Measurements from ENCODE around the gene PJA2. TPM values are rescaled to one million over a fixed set of nuclear protein-coding genes. Genes with fewer than 3 reads are reported as not detected.

The PJA2 gene
- total RNA-seq, 1 donor from 2014 or later: 299 TPM

DNA sequence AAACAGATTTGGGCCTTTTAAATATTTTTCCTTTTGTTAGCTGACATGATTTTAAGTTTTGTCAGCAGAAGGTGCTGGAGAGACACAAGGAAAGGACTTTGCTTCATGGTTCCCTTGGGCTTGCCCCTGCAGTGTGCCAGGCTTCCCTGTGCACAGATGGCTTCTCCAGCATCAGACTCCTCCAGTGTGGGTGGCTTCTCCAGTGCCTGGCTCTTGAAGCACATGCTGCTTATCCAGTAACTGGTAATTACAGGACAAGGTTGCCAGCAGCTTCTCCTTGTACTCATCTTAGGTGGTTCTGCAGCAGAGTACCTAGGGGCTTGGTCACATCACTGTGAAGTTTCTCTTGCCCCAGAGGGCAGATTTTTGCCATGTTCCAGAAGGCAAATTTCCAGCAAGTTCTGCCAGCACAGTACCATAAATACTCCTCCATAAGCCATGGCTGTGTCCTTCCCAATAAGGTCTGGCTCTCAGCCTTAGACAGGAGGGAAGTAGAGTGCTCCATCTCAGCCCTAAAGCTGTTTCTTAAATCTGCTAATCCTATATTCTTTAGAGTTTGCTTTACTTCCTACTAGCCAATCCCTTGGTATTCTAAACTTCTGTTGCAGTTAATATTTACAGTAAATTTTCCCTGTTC, 62.4 kb downstream of the PJA2 start:
- DNase-seq: peak; percentile 77

DNA sequence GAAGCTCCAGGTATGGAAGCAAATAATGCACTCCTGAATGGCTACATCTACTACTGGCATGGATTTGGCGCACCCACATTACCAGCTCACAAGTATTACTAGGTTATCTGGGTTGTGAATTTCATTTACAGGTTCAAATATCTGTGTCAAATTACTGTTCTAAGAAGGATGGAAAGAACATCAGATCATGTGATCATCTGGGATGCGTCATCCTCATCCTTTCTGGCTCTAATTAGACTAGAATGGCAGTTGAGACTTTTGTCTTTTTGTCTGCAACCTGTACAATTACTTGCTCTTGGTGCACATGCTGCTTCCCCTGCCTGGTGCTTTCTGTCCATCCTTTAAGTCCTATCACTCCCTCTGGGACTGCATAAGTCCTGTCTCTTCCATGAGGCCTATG, 64.1 kb downstream of the PJA2 start:
- DNase-seq: no peak

DNA sequence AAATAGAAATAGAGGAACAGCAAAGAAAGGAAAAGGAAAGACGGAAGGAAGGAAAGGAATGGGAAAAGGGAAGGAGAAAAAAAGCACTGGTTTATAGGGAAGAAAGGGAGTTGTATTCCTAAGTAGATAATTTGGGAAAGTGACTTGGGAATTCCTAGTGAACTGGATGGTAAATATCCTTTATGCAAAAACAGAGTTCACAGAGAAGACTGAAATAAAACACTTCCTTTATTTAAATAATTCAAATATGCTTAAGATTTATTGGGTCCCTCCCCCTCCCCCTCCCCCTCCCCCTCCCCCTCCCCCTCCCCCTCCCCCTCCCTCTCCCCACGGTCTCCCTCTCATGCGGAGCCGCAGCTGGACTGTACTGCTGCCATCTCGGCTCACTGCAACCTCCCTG, 69.4 kb downstream of the PJA2 start:
- DNase-seq: no peak

DNA sequence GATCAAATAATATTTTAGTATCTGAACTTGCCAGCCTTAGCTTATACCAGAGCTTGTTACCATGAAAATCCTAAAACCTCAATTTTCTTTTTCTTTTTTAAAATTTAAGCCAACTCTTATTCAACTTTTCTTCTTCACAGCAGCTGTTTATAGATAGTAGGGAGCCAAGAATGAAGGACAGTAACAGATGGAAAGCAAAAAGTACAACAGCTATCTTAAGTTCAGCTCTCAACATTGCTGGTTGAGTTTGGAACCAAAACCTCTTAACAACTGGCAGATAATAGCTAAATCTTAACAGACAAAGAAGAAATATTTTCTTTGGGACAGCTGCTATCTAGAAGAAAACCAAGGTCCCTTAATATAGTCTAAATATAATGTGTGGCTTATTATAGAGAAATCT, 74.7 kb downstream of the PJA2 start:
- no peak for DNase-seq

DNA sequence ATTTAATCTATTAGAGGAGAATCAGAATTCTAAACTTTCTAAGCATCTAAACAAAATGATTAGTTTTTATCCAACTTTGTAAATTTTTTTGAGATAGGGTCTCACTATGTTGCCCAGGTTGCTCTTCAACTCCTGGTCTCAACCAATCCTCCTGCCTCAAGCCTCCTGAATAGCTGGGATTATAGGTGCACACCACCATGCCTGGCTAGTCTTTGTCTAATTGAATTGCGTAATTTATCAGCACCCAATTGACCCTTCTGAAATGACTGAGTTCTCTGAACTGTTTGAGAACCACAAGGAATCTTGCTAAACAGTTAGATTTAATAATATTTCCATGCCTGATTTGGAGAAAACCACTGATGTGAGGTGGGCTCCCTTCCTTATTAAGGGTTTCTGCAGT, 75.7 kb downstream of the PJA2 start:
- no peak for DNase-seq

DNA sequence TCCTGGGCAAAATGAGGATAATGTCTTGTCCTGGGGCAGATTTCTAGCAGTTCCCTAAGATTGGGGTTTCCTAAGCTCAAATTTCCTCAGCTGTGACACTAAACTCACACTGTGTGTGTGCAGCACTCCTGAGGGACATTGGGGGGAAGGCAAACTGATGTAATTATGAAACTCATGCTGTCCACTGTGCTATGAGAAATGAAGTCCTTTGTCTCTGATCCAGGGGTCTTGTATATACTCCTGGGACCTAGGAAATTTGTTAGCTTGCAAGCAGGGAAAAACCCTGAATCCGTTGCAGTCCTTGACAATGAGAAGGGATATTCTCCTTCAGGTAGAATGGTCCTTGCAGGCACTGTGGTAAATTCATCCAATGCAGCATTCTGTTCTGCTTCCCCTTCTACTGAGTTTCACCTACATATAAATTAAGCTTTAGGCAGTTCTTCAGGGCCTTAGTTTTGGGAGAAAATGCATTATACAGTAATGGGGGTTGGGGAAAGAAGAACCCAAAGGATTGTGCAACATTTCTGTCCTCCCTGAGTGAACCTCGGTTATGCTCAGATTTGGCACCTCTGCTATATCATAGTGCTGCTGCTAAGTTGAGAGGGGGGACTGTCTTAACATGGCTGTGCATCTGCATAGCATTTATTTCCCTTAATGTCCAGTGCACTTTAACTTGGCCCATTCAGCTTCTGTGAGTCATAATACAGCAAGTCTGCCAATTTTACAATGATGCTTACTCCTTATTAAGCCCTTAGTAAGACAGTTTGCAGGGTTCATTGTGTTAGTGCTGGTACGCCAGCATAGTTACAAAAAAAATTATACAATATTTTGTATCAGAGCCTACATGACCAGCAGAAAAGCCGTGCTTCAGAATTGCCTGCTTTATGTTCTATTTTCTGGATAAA, 80.2 kb downstream of the PJA2 start:
- no peak for DNase-seq

DNA sequence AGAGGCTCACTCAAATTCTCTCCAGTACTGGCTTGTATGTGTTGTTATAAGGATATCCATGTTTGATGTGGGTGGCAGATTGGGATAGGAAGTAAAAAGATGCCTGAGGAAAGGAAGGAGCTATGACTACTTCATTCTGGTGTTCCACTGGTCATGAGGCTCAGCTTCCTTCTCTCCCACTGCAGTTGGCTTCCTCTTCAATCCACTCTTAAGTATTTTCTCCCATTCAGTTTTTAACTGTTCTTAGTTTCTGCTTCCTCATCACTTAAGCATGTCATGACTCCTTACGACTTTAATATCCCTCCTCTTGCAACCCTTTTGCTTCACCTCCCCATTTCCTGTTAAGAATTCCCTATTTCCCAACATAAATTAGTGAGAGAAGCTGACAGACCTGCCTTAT, 81.1 kb downstream of the PJA2 start:
- DNase-seq: no peak

DNA sequence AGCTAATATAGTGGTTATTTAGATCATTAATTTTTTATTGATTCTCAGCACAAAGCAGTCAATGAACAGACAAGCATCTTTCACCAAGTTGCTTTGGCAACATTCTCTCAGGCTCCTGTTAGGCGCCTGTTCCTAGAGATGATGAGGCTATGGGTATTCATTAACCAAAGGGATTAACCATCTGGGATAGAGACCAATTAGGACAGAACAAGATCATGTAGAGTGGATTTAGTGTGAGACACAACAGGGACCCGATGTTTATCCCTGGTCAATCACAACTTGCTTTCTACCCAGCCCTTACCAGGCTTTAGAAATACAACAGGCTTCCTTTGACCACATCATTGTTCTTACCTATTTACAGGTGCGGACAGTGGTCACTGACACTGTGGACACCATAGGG, 82.2 kb downstream of the PJA2 start:
- DNase-seq: no peak

DNA sequence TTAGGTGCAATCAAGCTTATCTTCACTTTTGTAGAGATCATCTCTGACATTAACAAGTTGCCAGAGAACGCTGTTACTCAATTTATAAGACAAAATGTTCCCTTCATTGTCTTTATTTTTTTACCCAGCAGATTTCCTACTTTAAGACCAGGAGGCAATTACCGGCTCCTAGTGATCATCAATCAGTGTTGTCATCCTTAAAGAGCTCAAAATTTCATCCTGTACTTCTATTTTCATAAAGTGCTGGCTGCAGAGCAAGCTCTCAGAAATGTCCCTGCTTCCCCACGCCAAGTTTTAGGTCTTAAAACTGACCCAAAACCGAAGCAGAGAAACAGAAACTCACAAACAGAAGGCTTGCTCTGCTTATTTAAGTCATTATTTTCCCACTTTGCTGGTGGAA, 82.9 kb downstream of the PJA2 start:
- no peak for DNase-seq

DNA sequence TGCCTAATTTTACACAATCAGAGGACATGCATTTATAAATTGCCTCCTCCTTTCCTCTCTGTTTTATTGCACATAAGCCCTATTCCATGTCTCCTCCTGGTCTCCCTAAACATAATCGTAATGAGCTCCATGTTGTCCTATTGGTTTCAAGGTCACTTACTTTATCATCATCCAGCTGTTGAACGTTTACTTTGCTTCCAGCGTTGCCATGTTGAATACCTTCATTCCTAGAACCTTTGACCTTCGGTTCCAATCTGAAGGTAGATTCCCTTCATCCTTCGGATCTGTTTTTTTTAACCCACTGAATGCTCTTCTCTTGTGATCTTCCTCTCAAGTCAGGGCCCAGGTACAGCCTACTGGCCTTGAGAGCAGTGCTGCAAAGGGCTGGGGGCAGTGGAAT, 84.3 kb downstream of the PJA2 start:
- no peak for DNase-seq

DNA sequence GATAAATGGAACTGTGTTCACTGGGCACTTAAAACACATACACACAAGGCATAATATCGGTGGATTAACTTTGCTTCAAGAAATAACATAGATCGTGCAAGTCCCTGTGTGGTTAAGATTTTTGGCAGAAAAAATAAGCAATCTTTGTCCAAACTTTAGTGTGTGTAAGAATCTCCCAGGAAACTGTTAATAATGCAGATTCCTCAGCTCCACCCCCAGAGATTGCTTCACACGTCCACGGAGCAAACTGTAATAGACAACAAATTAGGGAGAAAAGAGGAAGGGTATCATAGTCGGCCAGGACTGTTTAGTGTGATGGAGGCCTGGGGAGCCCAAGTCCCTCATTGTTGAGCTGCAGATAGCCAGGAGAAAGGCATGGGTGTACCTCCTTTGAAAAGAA, 84.8 kb downstream of the PJA2 start:
- DNase-seq: no peak

DNA sequence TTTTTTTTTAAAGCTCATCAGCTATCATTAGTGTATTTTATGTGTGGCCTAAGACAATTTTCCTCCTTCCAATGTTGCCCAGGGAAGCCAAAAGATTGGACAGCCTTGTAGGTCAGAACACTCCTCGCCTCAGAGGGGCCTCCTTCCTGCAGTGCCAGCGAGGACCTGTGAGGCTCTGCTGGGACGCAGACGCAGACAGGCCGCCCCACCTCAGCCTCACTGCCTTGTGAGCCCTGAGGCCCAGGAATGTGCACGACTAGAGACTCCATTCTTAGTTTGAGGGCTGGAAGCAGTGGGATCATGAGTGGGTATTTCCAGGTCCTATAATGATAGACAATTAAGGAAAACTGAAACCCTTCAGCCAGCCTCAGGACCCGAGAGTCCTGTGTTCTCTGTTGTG, 85.4 kb downstream of the PJA2 start:
- DNase-seq: no peak

DNA sequence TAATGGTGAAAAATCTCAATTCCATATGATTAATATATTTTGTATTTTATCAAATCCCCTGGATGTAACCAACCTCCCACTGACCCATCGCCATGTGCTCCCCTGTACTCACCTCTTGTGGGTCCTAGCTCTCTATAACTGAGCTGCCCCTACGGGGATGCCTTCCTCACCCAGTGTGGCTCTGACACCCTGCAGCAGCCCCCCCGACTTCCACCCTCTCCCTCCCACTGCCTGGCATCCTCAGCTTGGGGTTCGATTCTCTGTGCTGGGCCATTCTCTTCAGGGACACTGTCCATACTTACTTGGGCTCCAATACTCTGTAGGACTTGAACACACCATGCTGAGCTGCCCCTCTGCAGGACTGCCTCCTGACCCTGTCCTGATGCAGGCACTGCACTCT, 87.1 kb downstream of the PJA2 start:
- DNase-seq: no peak

DNA sequence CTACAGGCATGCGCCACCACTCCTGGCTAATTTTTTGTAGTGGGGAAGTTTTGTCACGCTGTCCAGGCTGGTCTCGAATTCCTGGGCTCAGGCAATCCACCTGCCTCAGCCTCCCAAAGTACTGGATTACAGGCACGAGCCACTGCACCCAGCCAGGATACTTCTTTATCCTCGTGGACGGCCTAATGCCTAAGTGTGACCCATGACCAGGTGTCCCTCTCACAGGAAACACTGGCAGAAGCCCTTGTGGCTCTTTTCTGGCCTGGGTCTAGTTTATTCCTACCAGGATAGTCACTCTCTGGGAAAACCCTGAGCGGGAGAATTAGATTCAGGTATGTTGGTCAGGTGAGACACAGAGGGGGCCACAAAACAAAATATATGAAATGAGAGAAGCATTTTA, 90.4 kb downstream of the PJA2 start:
- no peak for DNase-seq

DNA sequence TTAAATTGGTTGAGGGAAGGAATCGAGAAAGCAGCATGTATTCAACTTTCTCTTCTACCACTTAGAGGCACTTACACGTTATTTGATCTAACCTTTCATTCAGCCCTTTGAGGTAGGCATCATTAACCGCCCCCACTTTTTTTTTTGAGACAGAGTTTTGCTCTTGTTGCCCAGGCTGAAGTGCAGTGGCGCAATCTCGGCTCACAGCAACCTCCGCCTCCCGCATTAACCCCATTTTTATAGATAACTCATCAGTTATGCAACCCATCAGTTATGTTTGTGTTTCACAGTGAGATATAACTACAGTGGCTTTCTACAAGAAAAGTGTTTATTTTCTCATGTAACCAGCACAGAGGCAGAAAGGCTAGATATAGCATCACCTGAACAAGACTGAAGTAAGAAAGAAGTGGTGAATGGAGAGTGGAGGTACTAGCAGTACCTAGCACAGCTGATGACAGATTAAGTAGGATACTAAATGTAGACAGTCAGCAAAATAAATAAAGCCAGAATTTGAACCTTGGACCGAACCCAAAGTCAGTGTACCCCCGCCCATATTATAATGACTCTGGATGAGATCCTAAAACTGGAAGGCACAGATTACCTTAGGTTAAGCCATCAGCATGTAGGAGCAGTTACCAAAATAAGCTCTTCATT, 91.2 kb downstream of the PJA2 start:
- DNase-seq: no peak

DNA sequence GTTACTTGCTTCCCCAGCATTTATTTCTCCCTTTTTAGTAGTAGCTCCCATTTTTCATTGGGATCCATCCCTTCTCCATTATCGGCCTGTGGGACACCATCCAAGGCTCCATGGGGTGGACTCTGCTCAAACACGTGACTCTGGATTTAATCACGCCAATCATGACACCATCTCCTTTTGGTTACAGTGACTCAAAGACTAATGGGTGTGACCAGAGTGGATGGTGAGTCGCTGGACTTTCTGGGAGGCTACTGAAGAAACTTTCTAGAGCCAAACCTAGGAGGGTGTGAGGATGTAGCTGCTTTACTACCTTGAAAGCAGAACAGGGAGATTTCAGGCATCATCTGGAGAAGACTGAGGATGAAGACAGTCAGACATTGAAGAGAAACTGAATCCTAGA, 93.1 kb downstream of the PJA2 start:
- DNase-seq: no peak

DNA sequence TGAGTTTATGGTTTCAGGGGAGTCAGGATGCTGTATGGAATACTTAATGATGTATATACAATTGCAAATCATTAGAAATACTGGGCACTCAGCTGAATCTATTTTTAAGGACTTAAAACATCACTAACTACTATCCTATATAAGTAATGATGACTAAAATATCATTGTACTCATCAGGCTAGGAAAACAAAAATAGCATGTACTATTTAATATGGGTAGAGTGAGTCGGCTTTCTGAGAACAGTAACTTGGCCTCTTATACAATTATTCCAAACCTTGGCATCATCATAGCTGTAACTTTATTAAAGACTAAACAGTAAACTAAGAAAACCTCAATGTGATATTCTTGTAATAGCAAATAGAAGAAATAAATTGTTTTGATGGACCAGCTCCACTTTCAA, 94.5 kb downstream of the PJA2 start:
- DNase-seq: no peak

DNA sequence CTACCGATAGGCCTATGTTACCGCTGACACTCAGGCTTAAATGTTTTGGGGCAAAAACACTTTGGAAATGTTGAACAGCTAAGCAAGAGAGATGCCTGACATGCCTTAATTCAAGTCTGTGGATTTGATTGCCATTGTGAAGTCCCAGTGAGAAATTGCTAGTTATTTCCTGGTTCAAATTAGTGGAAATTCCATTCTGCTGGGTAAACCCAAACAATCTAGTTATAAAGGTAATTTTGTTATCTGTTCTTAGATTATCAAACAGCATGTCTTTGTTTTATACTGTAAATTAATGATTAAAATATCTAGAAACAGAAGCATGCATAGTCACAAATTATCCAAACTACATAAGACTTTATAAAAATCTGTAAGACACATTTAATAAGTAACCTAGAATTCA, 96.6 kb downstream of the PJA2 start:
- DNase-seq: no peak

DNA sequence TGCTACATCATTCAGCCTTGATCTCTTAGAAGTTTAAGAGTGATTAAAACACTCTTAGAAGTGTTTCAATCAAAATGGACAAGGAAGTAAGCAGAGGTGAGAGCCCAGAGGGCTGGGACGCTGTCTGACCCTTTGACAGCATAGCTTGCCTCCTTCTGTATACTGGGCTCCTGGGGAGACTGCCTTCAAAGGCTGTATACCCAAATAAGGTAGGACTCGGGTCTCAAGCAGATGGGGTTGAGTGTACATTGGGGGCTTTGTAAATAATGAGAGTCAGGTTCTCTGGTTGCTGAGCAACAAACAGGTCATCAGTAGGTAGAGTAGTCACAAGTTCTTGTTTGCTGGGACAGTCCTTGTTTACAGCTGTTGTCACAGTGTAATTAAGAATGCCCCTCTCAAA, 97.1 kb downstream of the PJA2 start:
- no peak for DNase-seq

DNA sequence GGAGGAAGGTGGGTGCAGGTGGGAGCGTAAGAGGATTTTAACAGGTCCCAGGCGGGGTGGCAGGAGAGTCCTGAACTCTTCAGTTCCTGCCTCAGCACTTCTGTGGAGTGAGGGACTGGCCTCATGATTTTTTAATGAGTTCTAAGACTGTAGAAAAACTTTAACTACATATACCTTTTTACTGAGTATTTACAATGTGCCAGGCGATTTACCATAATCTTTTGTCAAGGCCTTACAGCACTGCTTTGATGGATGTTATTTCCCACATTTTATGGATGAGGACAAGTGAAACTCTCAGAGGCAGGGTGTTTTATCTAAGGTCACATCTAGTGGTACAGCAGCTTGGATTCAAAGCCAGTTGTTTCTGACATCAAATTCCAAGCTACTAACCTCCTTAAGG, 99.5 kb downstream of the PJA2 start:
- DNase-seq: no peak

DNA sequence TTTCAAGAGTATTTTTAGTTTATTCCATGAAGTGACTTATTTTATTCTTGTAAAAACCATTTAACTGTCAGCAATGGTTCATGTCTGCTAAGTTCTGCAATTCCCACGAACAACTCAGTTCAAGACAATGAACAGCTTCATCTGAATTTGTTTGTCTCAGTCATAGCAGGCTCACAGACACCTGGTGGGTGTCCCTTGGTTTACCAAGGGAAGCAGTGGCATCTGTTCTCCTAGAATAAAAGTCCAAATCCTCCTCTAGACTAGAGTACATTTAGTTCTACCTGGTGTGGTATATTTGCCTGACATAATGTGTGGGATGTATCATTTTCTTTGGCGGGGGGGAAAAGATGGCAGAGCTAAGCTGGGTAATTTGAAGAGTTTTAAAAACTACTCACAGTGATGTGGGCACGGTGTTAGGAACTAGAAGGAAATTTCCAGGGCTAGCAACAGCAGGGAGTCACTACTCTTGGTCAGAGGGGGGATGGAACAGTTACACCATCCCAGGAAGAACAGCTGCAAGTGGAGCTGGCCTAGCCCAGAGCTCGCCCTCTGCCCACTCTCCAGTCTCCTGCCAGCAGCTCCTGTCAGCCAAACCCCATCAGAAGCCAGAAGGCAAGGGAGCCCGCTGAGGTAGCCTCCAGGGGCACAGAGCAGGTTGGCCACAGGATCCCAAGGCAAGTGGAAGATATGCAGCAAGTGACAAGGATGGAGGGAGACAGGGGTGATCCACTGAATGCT, 100.3 kb downstream of the PJA2 start:
- no peak for DNase-seq

DNA sequence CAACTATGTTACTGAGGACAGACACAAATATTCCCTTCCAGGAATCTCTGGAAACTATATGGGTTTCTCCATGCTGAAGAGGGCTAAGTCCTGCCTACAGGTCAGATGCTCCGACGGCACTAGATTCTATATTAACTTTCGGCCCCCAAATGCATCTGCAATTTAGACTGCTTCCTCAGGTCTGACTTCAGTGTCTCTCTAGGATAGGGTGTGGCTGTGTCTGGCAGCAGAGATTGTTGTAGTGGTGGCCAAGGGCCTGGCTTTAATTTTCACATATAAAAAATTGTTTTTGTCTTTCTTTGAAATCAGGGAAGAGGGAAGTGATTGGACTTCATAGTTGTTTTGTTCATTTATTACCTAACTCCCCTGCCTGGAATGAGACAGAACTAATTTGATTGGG, 101.8 kb downstream of the PJA2 start:
- no peak for DNase-seq

DNA sequence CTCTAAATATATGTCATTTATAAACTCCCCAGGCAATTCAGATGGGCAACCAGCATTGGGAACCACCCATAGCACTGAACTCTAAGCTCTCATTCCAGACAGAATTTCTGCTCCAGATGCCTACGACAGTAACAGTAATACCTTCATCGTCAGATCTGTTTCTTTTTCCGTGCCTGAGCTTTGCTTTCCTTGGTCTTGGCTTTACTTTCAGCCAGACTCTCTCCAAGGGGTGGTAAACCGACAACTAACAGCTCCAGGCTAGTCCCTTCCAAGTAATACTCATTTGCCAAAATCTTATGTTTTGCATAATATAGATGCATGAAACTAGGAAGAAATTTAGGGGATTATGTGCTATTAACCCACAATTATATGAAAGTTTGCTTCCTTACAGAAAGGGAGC, 102.3 kb downstream of the PJA2 start:
- no peak for DNase-seq
